Neural cell (in vitro differentiated cells): ENCODE data around the gene TIGD1. TPM values are rescaled to one million over a fixed set of nuclear protein-coding genes. Genes with fewer than 3 reads are reported as not detected.

Source experiments
- H2AFZ ChIP-seq: fragments of 200-600, 300-800 bp; sonication (generic), shearing (Covaris generic); 2 replicates; pipeline ENCODE4 v1.6.0; 2014; ENCODE audit warnings: low read depth, mild to moderate bottlenecking, antibody characterized with exemption, low read length, moderate library complexity
- H3F3A ChIP-seq: fragments of 200-600 bp; shearing (Covaris generic); 2 replicates; pipeline ENCODE4 v1.6.1; 2016; ENCODE audit warnings: mild to moderate bottlenecking, moderate library complexity, mixed read lengths, antibody characterized with exemption, low read length; ENCODE audit not compliant: insufficient read depth, poor library complexity, severe bottlenecking
- H3K27ac ChIP-seq: fragments of 200-600, 300-800 bp; sonication (generic), shearing (Covaris generic); 2 replicates; pipeline ENCODE4 v1.5.1; 2014; ENCODE audit warnings: mild to moderate bottlenecking, low read length, moderate library complexity
- H3K27me3 ChIP-seq: fragments of 300-800, 200-600 bp; sonication (generic), shearing (Covaris generic); 2 replicates; pipeline ENCODE4 v1.6.0; 2014; ENCODE audit warnings: mild to moderate bottlenecking, low read depth, low read length, moderate library complexity; ENCODE audit not compliant: insufficient read depth
- H3K36me3 ChIP-seq: fragments of 300-800, 200-600 bp; sonication (generic), shearing (Covaris generic); 2 replicates; pipeline ENCODE4 v1.5.1; 2014; ENCODE audit warnings: mild to moderate bottlenecking, antibody characterized with exemption, low read length, moderate library complexity; ENCODE audit not compliant: insufficient read depth
- H3K4me2 ChIP-seq: fragments of 300-800, 200-600 bp; sonication (generic), shearing (Covaris generic); 2 replicates; pipeline ENCODE4 v1.6.0; 2014; ENCODE audit warnings: mild to moderate bottlenecking, low read length
- H3K4me3 ChIP-seq: fragments of 300-800, 200-600 bp; sonication (generic), shearing (Covaris generic); 2 replicates; pipeline ENCODE4 v1.5.1; 2014; ENCODE audit warnings: mild to moderate bottlenecking, low read length, moderate library complexity
- H3K79me2 ChIP-seq: fragments of 200-600 bp; shearing (Covaris generic); replicated peaks from 2 replicates; pipeline ENCODE4 v1.6.0; 2014; ENCODE audit warnings: mild to moderate bottlenecking, low read length, moderate library complexity; ENCODE audit not compliant: insufficient read depth
- H3K9ac ChIP-seq: fragments of 300-800, 200-600 bp; sonication (generic), shearing (Covaris generic); 2 replicates; pipeline ENCODE4 v1.6.1; 2016; ENCODE audit warnings: mild to moderate bottlenecking, low read length, mixed read lengths
- H3K9me2 ChIP-seq: fragments of 200-600 bp; shearing (Covaris generic); 2 replicates; pipeline ENCODE4 v1.6.1; 2016; ENCODE audit warnings: mild to moderate bottlenecking, low read length, mixed read lengths; ENCODE audit not compliant: insufficient read depth
- H3K9me3 ChIP-seq: fragments of 200-600, 300-800 bp; sonication (generic), shearing (Covaris generic); 2 replicates; pipeline ENCODE4 v1.6.1; 2016; ENCODE audit warnings: mild to moderate bottlenecking, mixed run types, low read length, moderate library complexity, mixed read lengths
- H4K20me1 ChIP-seq: fragments of 200-600 bp; shearing (Covaris generic); 2 replicates; pipeline ENCODE4 v1.6.1; 2016; ENCODE audit warnings: mild to moderate bottlenecking, mixed run types; ENCODE audit not compliant: insufficient read depth
- EP300 ChIP-seq: fragments of 450-650 bp; conservative IDR thresholded peaks from 2 replicates; pipeline ENCODE4 v1.6.1; 2014; ENCODE audit warnings: antibody characterized with exemption, mild to moderate bottlenecking, moderate library complexity; ENCODE audit not compliant: poor library complexity, severe bottlenecking
- EZH2 ChIP-seq: fragments of 200-600, 300-800 bp; shearing (Covaris generic), sonication (generic); IDR thresholded peaks from 2 replicates; pipeline ENCODE4 v1.6.1; 2014; ENCODE audit warnings: antibody characterized with exemption, low read length, borderline replicate concordance, mild to moderate bottlenecking; ENCODE audit not compliant: insufficient read depth, poor library complexity, severe bottlenecking
- MXI1 ChIP-seq: fragments of 450-650 bp; conservative IDR thresholded peaks from 2 replicates; pipeline ENCODE4 v1.6.1; 2014; ENCODE audit warnings: antibody characterized with exemption, mild to moderate bottlenecking; ENCODE audit not compliant: poor library complexity, severe bottlenecking
- POLR2AphosphoS5 ChIP-seq: IDR thresholded peaks from 2 replicates; pipeline ENCODE4 v1.6.1; 2012
- RAD21 ChIP-seq: fragments of 450-650 bp; conservative IDR thresholded peaks from 2 replicates; pipeline ENCODE4 v1.6.1; 2014; ENCODE audit warnings: antibody characterized with exemption, mild to moderate bottlenecking, moderate library complexity
- REST ChIP-seq: IDR thresholded peaks from 2 replicates; pipeline ENCODE4 v1.6.1; 2012; ENCODE audit warnings: borderline replicate concordance
- SMC3 ChIP-seq: fragments of 450-650 bp; conservative IDR thresholded peaks from 2 replicates; pipeline ENCODE4 v1.6.1; 2014; ENCODE audit warnings: antibody characterized with exemption, mild to moderate bottlenecking, moderate library complexity; ENCODE audit not compliant: poor library complexity
- TAF1 ChIP-seq: IDR thresholded peaks from 2 replicates; pipeline ENCODE4 v1.6.1; 2012; ENCODE audit warnings: low read depth
- polyA plus RNA-seq: library from polyadenylated mRNA; depleted of rRNA; stranded (reverse); fragments of >200 nt; gene quantifications from 2 replicates; pipeline ENCODE4 v1.2.3, GENCODE V29; 2014
- TF ChIP-seq, protein P1 (sequence below): fragments of 450-650 bp; IDR thresholded peaks from 2 replicates; pipeline ENCODE4 v1.5.1; 2014; ENCODE audit warnings: antibody characterized with exemption, mild to moderate bottlenecking, moderate library complexity; ENCODE audit not compliant: poor library complexity, severe bottlenecking

TIGD1 gene
- polyA plus RNA-seq, 1 donor from 2014 or later: 29.3 TPM

DNA sequence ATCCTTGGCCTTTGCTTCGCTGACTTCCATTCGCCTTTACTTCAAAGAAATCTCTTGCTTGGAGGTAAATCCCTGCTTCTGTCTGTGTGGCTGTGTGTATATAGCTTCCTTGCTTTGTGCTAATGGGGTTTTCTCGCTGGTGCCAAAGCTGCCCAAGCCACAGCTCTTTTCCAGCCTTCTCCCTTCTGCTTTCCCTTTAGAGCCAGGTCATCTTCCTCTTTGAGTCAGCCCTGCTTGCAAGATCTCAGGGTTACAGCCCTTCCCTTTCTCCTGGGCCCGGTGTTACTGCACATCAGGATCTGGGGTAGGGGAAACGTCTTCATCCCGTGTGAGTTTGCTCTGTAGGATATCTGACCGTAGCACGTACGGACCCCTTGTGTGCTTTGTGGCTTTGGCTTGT, 19.2 kb upstream of the TIGD1 start:
- no peak overlapping the region for H3K4me2 ChIP-seq
- H3K4me3 ChIP-seq: no peak overlapping the region
- H3F3A ChIP-seq: no peaks in the 10 kb centered on the region
- no peaks in the 10 kb centered on the region for H3K36me3 ChIP-seq
- H3K27ac ChIP-seq: no peak overlapping the region
- H3K9me2 ChIP-seq: no peaks in the 10 kb centered on the region
- no peaks in the 10 kb centered on the region for H3K27me3 ChIP-seq
- no peaks in the 10 kb centered on the region for H3K79me2 ChIP-seq
- TF ChIP-seq EP300 (no peak), REST (no peak), RAD21 (no peak), EZH2 (no peak), TAF1 (no peak), SMC3 (no peak), POLR2AphosphoS5 (no peak), MXI1 (no peak)
- TF ChIP-seq, protein P1, sequence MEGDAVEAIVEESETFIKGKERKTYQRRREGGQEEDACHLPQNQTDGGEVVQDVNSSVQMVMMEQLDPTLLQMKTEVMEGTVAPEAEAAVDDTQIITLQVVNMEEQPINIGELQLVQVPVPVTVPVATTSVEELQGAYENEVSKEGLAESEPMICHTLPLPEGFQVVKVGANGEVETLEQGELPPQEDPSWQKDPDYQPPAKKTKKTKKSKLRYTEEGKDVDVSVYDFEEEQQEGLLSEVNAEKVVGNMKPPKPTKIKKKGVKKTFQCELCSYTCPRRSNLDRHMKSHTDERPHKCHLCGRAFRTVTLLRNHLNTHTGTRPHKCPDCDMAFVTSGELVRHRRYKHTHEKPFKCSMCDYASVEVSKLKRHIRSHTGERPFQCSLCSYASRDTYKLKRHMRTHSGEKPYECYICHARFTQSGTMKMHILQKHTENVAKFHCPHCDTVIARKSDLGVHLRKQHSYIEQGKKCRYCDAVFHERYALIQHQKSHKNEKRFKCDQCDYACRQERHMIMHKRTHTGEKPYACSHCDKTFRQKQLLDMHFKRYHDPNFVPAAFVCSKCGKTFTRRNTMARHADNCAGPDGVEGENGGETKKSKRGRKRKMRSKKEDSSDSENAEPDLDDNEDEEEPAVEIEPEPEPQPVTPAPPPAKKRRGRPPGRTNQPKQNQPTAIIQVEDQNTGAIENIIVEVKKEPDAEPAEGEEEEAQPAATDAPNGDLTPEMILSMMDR: no peak
- H4K20me1 ChIP-seq: no peaks in the 10 kb centered on the region
- H2AFZ ChIP-seq: no peak overlapping the region
- H3K9ac ChIP-seq: no peak overlapping the region
- H3K9me3 ChIP-seq: no peaks in the 10 kb centered on the region

DNA sequence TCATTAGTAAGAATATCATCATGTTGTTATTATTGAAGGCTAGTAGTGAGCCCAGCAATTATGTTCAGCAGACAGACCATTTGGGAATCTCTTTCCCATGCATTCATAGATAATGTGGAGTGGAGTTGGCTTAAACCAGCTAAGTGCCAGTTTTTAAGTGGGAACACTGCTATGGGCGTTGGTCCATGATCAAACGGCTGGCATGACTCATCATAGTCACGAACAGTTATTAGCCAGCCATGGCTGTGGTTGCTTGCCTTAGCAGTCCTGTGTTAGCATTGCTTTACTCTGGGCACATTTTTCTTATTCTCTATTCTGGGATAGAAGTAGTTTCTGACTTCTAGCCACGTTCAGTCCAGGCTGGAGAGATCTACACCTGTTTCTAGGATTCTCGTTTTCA, 17.8 kb upstream of the TIGD1 start:
- no peaks in the 10 kb centered on the region for H3K9me3 ChIP-seq
- H3K9me2 ChIP-seq: no peaks in the 10 kb centered on the region
- no peaks in the 10 kb centered on the region for H3K27me3 ChIP-seq
- H3K4me2 ChIP-seq: no peak overlapping the region
- no peak overlapping the region for H3K4me3 ChIP-seq
- H3K9ac ChIP-seq: no peak overlapping the region
- no peaks in the 10 kb centered on the region for H3F3A ChIP-seq
- no peak for TF ChIP-seq EP300
- no peak for TF ChIP-seq EZH2
- TF ChIP-seq MXI1: no peak
- no peak for TF ChIP-seq RAD21
- no peak for TF ChIP-seq TAF1
- no peak for TF ChIP-seq POLR2AphosphoS5
- no peak for TF ChIP-seq SMC3
- no peak for TF ChIP-seq REST
- TF ChIP-seq, protein P1: no peak
- no peaks in the 10 kb centered on the region for H3K36me3 ChIP-seq
- no peaks in the 10 kb centered on the region for H4K20me1 ChIP-seq
- H3K27ac ChIP-seq: no peak overlapping the region
- H3K79me2 ChIP-seq: no peaks in the 10 kb centered on the region
- H2AFZ ChIP-seq: no peak overlapping the region
